Osteoblast (primary cell): ENCODE data around the gene ACTR1B. TPM values are rescaled to one million over a fixed set of nuclear protein-coding genes. Genes with fewer than 3 reads are reported as not detected.
A peak's percentile ranks its signal among the peaks of the same experiment; 100 is the strongest.

Experiments
- DNase-seq: peaks from one replicate; pipeline ENCODE4 v3.0.0; 2011; ENCODE audit warnings: low spot score, mixed read lengths; ENCODE audit not compliant: insufficient read length; ENCODE audit errors: missing footprints
- H2AFZ ChIP-seq: 2 replicates; pipeline ENCODE4 v1.6.0; 2011; ENCODE audit warnings: mild to moderate bottlenecking, low read length
- H3K27ac ChIP-seq: 2 replicates; pipeline ENCODE4 v1.5.1; 2011; ENCODE audit warnings: mild to moderate bottlenecking, low read depth, low read length, moderate library complexity
- H3K27me3 ChIP-seq: 2 replicates; pipeline ENCODE4 v1.6.0; 2012; ENCODE audit warnings: mild to moderate bottlenecking, control low read depth, inconsistent platforms, low read length, moderate library complexity; ENCODE audit not compliant: insufficient read depth
- H3K36me3 ChIP-seq: 2 replicates; pipeline ENCODE4 v1.5.1; 2011; ENCODE audit warnings: mild to moderate bottlenecking, low read length, control low read depth, moderate library complexity; ENCODE audit not compliant: insufficient read depth
- H3K4me1 ChIP-seq: 2 replicates; pipeline ENCODE4 v1.5.1; 2011; ENCODE audit warnings: mild to moderate bottlenecking, low read length, control low read depth, moderate library complexity; ENCODE audit not compliant: insufficient read depth
- H3K4me2 ChIP-seq: 2 replicates; pipeline ENCODE4 v1.6.0; 2011; ENCODE audit warnings: mild to moderate bottlenecking, low read length; ENCODE audit not compliant: insufficient read depth
- H3K4me3 ChIP-seq: fragments of 200-600 bp; sonication (generic); 3 replicates; pipeline ENCODE4 v1.5.1; 2012; ENCODE audit warnings: mild to moderate bottlenecking, low read length, inconsistent platforms; ENCODE audit not compliant: insufficient read depth
- H3K79me2 ChIP-seq: 2 replicates; pipeline ENCODE4 v1.6.0; 2012; ENCODE audit warnings: mild to moderate bottlenecking, low read length, control low read depth, inconsistent platforms; ENCODE audit not compliant: insufficient read depth
- H3K9me3 ChIP-seq: 2 replicates; pipeline ENCODE4 v1.5.1; 2011; ENCODE audit warnings: low read depth, low read length, control low read depth
- H4K20me1 ChIP-seq: 2 replicates; pipeline ENCODE4 v1.6.0; 2012; ENCODE audit warnings: mild to moderate bottlenecking, low read length, control low read depth; ENCODE audit not compliant: insufficient read depth
- total RNA-seq: library from RNA; depleted of rRNA; stranded (reverse); fragments of >200 nt; gene quantifications from 2 replicates; pipeline ENCODE4 v1.2.3, GENCODE V29; 2012
- TF ChIP-seq, protein P1 (sequence below): IDR thresholded peaks from 2 replicates; pipeline ENCODE4 v1.5.1; 2011; ENCODE audit warnings: mild to moderate bottlenecking, low read depth, low read length, moderate library complexity; ENCODE audit errors: extremely low read depth

ACTR1B gene
- total RNA-seq, 1 donor, result 44.9 TPM

DNA sequence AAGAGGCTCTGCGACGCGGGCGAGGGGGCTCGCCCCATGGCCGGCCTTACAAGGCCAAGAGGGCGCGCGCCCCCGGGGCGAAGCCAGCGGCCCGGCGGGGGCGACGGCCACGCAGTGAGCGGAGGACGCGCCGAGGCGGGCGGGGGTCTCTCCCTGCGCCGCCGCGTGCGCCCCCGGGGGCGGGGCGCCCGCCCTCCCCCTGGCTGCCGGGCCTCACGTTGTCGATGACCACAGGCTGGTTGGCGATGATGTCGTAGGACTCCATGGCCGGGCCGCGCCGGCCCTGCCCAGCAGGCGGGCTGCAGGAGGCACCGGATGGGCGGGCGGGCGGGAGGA, 250 bp downstream of the ACTR1B start:
- Histone ChIP-seq H4K20me1 (peaks cover 27% of the 10 kb centered on the region), H3K27ac (peak overlapping the region; percentile 91), H3K4me1 (peaks cover 27% of the 10 kb centered on the region), H2AFZ (peak overlapping the region; percentile 64), H3K4me2 (peak overlapping the region; percentile 91), H3K4me3 (peak overlapping the region; percentile 72), H3K36me3 (peaks cover 17% of the 10 kb centered on the region), H3K27me3 (no peaks in the 10 kb centered on the region), H3K9me3 (no peaks in the 10 kb centered on the region), H3K79me2 (peaks cover 39% of the 10 kb centered on the region)
- TF ChIP-seq, protein P1, sequence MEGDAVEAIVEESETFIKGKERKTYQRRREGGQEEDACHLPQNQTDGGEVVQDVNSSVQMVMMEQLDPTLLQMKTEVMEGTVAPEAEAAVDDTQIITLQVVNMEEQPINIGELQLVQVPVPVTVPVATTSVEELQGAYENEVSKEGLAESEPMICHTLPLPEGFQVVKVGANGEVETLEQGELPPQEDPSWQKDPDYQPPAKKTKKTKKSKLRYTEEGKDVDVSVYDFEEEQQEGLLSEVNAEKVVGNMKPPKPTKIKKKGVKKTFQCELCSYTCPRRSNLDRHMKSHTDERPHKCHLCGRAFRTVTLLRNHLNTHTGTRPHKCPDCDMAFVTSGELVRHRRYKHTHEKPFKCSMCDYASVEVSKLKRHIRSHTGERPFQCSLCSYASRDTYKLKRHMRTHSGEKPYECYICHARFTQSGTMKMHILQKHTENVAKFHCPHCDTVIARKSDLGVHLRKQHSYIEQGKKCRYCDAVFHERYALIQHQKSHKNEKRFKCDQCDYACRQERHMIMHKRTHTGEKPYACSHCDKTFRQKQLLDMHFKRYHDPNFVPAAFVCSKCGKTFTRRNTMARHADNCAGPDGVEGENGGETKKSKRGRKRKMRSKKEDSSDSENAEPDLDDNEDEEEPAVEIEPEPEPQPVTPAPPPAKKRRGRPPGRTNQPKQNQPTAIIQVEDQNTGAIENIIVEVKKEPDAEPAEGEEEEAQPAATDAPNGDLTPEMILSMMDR, result no peak
- no peak for DNase-seq

DNA sequence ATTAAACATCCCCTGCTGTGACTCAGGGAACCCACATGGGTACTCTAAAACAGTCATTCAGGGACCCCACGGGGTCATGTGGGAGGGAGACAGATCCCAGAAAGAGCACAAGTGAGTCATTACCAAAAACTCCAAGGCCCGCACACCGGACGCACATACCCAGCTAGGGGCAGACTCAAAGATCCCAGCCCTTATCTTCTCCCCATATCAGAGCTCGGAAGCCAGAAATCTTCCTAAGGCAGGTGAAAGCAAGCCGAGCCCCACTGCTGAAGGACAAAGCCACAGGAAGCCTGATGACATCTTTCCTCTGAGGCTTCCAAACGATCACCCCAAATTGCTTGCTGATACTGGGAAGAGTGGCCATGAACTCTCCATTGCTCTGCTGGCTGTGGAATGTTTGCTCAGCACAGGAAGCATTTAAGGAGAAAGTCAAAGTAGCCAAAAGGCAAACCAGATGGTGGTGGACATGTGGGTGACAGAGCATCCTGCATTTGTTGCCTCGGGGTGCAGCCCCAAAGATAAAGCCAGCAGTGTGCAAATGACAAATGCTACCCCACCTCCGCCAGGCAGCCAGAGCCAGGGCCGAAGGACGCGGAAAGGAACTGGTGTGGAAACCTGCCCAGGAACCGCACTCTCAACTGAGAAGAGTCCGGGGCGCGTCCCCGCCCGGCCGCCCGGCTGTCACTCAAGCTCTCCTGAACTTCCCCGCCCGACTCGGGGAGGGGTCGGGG, 784 bp downstream of the ACTR1B start:
- peak; percentile 98 for DNase-seq
- Histone ChIP-seq H3K9me3 (no peaks in the 10 kb centered on the region), H3K4me1 (peaks cover 27% of the 10 kb centered on the region), H3K27ac (peak overlapping the region; percentile 91), H3K36me3 (peaks cover 21% of the 10 kb centered on the region), H3K27me3 (no peaks in the 10 kb centered on the region), H3K79me2 (peaks cover 41% of the 10 kb centered on the region), H4K20me1 (peaks cover 27% of the 10 kb centered on the region), H2AFZ (peak overlapping the region; percentile 64), H3K4me3 (peak overlapping the region; percentile 72), H3K4me2 (peak overlapping the region; percentile 91)
- TF ChIP-seq, protein P1, result no peak

DNA sequence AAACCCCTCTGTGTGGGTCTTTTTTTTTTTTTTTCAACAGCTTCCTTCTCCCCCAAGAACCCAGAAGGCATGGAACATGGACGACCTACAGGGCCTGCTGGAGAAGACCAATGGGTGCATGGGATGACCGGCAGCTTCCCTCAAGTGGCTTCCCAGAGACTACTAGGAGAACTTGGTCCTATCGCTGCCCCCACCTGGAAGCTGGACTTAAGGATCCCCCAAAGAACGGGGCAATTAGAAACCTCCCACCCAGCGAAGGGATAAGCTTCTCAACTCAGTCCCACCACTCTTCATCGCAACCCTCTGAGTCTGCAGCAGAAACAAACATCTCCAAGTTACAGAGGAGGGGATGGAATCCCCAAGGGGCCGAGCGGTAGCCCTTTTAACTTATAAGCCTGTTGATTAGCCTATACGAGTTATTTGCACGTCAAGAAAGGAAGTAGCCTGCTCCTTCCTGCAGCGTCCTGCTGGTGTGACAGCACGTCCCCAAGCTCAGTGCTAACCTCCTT, 1.4 kb downstream of the ACTR1B start:
- Histone ChIP-seq H3K4me2 (peak overlapping the region; percentile 91), H2AFZ (no peak overlapping the region), H3K36me3 (peaks cover 27% of the 10 kb centered on the region), H3K27ac (peak overlapping the region; percentile 91), H3K27me3 (no peaks in the 10 kb centered on the region), H3K79me2 (peaks cover 41% of the 10 kb centered on the region), H4K20me1 (peaks cover 27% of the 10 kb centered on the region), H3K9me3 (no peaks in the 10 kb centered on the region), H3K4me1 (peaks cover 27% of the 10 kb centered on the region), H3K4me3 (peak overlapping the region; percentile 72)
- DNase-seq, result no peak
- TF ChIP-seq, protein P1, result no peak

DNA sequence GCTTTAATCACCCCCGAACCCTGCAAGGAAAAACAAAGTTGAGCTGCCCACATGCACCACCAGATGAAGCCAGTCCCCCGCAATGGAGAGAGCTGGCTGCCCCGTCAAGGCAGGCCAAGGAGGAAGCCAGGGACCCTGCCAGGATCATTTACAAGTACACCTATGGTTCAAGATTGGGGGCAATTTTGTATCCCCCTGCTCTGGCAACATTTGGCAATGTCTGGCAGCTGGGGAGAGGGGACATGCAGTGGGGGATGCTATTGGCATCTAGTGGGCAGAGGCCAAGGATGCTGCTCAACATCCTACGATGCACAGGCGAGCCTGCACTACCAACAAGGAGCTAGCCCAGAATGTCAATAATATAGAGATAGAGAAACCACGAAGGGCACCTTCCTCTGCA, 1.9 kb downstream of the ACTR1B start:
- Histone ChIP-seq H3K4me1 (peaks cover 27% of the 10 kb centered on the region), H3K27ac (peak overlapping the region; percentile 91), H3K4me2 (peak overlapping the region; percentile 91), H3K9me3 (no peaks in the 10 kb centered on the region), H3K36me3 (peaks cover 32% of the 10 kb centered on the region), H2AFZ (no peak overlapping the region), H3K79me2 (peaks cover 41% of the 10 kb centered on the region), H4K20me1 (peaks cover 27% of the 10 kb centered on the region), H3K27me3 (no peaks in the 10 kb centered on the region), H3K4me3 (peak overlapping the region; percentile 72)
- no peak for DNase-seq
- TF ChIP-seq, protein P1, result no peak
